Endometrial microvascular endothelial cells (primary cell): ENCODE data around the gene NOL6. TPM values are rescaled to one million over a fixed set of nuclear protein-coding genes. Genes with fewer than 3 reads are reported as not detected.
"Not testable (repeated sequence)": the region's sequence is repeated elsewhere in the genome, so short reads cannot be mapped to it uniquely, and the experiment has no call there.

Experiments used
- in situ Hi-C: cut with HindIII; loops from 2 replicates; pipeline ENCODE4 v1.10.0; 2017; ENCODE audit warnings: low sequenced_read_pairs, low pct_unique_long_range_greater_than_20kb; ENCODE audit errors: inconsistent ontology term
- total RNA-seq: library from RNA; depleted of rRNA; stranded (reverse); fragments of >200 nt; gene quantifications from one replicate; pipeline ENCODE4 v1.2.3, GENCODE V29; 2015; ENCODE audit errors: inconsistent ontology term

The NOL6 gene
- total RNA-seq: 47.6 TPM

GRCh38 chr9:33473643-33474352 is at the start of gene NOL6:
TSS of gene NOL6 (minus strand) at chr9:33473924. CDS start at chr9:33473842, 82 bp downstream.
- in situ Hi-C loops: loop anchor here (25.0 kb wide), 1 partner anchor 186 kb away; the partner anchor contains the start of gene NFX1

- in situ Hi-C loops: not testable (repeated sequence)
Measured at GRCh38 chr9:33521861-33522260, 48.1 kb upstream of the NOL6 start.

- in situ Hi-C loops: not testable (repeated sequence)
Measured at GRCh38 chr9:33517934-33518577, 44.3 kb upstream of the NOL6 start.

GRCh38 chr9:33517373-33517772 is 43.6 kb upstream of the NOL6 start:
- in situ Hi-C loops: no loop called here

- in situ Hi-C loops: not testable (repeated sequence)
Measured at GRCh38 chr9:33516397-33516796, 42.7 kb upstream of the NOL6 start.

- in situ Hi-C loops: not testable (repeated sequence)
Measured at GRCh38 chr9:33515342-33515995, 41.7 kb upstream of the NOL6 start.

GRCh38 chr9:33512535-33512934 is 38.8 kb upstream of the NOL6 start:
- in situ Hi-C loops: not testable (repeated sequence)

GRCh38 chr9:33511184-33511517 is 37.4 kb upstream of the NOL6 start:
- in situ Hi-C loops: not testable (repeated sequence)

- in situ Hi-C loops: no loop called here
Measured at GRCh38 chr9:33510262-33511183, 36.8 kb upstream of the NOL6 start.

GRCh38 chr9:33506626-33507370 is 33.1 kb upstream of the NOL6 start:
- in situ Hi-C loops: no loop called here

- in situ Hi-C loops: no loop called here
Measured at GRCh38 chr9:33498387-33498786, 24.7 kb upstream of the NOL6 start.

- in situ Hi-C loops: not testable (repeated sequence)
Measured at GRCh38 chr9:33493819-33494218, 20.1 kb upstream of the NOL6 start.

GRCh38 chr9:33489066-33489465 is 15.3 kb upstream of the NOL6 start:
- in situ Hi-C loops: no loop called here

GRCh38 chr9:33485312-33485711 is 11.6 kb upstream of the NOL6 start:
- in situ Hi-C loops: not testable (repeated sequence)

- in situ Hi-C loops: no loop called here
Measured at GRCh38 chr9:33480976-33481375, 7.3 kb upstream of the NOL6 start.

GRCh38 chr9:33480106-33480505 is 6.4 kb upstream of the NOL6 start:
- in situ Hi-C loops: no loop called here

GRCh38 chr9:33476503-33476902 is 2.8 kb upstream of the NOL6 start:
- in situ Hi-C loops: no loop called here

- in situ Hi-C loops: no loop called here
Measured at GRCh38 chr9:33475357-33475756, 1.6 kb upstream of the NOL6 start.
